Stimulated activated CD4-positive, alpha-beta T cell treated with anti-CD3 and anti-CD28 coated beads, Interleukin-1b, Interleukin-23, amount 100 ng/mL, for 4 hours (primary cell): ENCODE measurements around the gene GAREM1.
"Not testable (repeated sequence)": the region's sequence is repeated elsewhere in the genome, so short reads cannot be mapped to it uniquely, and the experiment has no call there.

Source experiments
- DNase-seq, 2 donors: peaks; one replicate each; pipeline ENCODE4 v3.0.0-alpha.2; 2020; ENCODE audit warnings: low read depth in 2 of 2

GAREM1 gene

GRCh38 chr18:32368991-32369390 is 101.7 kb downstream of the GAREM1 start:
- DNase-seq = no peak

- DNase-seq = no peak
Observed at GRCh38 chr18:32368170-32368569, 102.5 kb downstream of the GAREM1 start.

- no peak for DNase-seq
Observed at GRCh38 chr18:32366586-32367538, 103.8 kb downstream of the GAREM1 start.

DNA sequence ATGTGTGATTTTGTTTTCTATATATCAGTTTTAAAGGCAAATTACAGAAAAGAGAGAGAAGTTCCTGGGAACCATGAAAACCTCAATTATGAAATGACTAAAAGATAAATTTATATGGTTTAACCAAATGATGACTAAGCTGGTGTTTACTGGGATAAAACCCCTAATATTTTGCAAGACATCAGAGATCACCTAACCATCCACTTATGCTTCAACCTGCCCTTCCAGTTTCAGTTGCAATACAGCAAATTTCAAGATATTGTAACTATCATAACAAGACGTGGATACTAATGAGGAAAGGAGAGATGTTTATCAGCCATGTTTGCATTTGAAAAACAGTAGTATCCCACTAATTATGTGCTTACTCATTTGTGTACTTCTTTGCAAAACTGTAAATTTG is 108.2 kb downstream of the GAREM1 start:
- DNase-seq = no peak

DNA sequence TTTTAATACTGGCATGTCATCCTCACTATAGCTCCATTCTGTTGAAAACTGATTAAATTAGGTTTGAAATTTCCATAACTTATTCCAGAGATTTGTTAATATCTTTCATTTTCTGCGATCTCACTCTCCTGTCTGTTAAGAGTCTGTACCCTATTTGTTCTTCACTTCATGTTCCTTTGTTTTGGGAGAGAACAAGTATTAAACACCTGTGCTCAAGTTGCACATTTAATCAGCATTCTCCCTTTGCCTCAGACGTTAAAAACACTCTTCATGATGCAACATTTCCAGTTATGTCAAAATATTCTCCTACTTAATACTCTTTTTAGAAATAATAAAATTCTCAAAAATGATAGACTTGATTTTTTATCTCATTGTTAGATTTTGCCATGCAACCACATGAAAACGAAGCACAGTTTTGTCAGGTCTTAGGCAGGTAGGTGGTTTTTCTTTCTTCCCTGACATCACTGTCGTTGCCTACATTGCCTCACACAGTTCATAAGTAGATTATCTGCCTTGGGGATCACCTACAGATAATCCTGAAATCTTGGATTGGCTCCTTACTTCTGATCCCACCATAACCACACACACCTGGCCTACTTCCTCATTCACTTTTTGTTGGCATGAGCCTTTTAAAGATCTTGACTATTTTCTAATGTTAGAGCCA is 109.9 kb downstream of the GAREM1 start:
- DNase-seq = no peak

DNA sequence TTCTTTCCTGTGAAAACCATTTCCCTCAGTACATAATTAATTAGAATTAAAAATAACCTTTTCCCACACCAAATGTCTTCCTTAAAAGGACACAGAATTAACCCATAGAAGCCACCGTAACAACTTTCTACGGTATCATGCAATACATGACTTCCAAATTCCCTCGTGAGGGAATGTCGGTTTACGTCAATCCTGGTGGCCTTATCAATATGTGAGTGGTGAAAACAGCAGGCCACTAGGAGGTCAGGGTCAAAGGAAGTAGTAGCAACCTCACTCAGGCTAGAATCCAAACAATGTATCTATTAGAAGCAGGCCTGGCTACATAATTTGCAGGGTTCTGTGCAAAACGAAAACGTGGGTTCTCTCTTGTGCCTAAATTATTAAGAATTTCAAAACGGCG is 112.2 kb downstream of the GAREM1 start:
- DNase-seq = no peak

DNA sequence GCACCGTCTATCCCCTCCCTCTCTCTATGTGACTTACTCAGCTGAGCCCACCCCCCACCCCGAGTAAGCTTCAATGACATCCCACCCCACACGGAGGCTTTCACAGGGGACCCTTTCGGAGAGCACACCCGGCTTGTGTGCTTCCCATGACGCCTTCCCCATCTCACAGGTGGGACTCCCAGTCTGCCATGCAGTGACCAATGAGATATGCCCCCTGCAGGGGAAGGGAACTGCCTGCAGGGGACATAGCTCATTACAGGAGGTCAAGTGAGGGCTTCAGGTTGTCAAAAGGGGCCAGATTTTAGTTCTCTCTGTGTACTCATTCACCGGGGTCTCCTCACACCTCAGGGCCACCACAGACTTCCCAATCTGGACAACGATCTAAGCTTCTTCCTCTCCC is 112.6 kb downstream of the GAREM1 start:
- no peak for DNase-seq

- DNase-seq = no peak
Observed at GRCh38 chr18:32355896-32356295, 114.8 kb downstream of the GAREM1 start.

- DNase-seq = no peak
Observed at GRCh38 chr18:32354518-32354917, 116.2 kb downstream of the GAREM1 start.

DNA sequence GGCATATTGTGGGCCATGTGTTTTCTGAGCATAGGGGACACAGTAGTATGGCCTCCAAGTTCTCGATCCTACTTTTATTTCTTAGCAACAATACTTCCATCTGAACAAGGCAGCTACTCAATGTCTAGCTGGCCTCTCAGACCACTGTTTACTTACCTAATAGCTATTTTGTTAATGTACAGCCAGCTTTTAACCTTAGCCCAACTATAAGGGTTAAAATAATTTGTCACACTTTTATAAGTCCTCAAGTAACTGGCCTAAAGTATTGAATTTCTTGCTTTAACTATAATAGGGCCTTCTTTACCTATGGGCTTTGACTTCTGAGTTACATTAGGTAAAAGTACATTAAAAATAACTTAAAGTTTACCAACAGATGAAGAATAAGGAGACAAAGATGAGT is 117.4 kb downstream of the GAREM1 start:
- no peak for DNase-seq

DNA sequence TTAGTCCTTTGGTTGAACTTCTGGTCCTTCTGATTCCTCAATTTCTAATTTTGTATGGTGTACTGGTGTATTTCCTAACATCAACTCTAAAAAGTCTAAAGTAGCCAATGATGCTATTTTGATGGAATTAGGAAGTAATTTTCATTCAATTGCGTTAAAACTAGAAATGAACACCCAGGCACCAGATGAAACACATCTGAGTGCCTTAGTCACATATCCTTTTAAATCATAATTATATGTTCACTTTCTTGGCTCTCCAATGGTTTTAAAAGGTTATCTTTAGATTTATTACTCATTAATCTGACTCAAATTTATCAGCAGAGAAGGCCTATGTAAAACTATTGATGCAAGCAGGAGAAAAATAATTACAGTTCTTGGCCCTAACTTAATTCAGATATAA is 119.7 kb downstream of the GAREM1 start:
- DNase-seq = no peak

DNA sequence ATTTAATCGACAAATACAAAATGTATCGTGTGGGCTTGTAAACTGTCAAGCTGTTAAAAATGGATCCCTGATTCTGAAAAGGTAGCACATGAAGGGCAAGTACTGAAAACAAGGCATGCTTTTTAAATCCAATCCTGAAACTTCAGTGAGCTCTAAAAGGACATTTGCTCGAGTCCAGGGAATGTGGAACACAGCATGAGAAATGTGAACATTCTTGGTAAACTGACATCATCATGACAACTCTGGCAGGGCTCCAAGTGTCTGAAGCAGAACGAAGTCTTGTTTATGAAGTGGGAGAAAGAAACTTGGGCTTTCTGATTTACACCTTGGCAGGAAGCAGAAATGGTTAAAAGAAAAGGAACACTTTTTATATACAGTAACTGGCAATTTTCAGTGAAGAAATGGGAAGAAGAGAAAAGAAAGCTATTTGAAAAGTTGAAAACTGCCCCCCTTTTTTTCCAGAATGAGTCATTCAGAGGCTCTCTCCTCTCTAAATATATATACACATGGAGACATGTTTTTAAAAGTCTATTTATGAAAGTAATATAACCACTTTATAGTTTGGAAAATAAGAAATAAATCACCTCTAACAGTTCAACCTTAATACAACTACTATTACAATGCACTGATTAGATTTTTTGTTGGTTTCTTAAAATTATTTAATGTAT is 120.8 kb downstream of the GAREM1 start:
- no peak for DNase-seq

GRCh38 chr18:32346671-32347070 is 124.0 kb downstream of the GAREM1 start:
- no peak for DNase-seq

DNA sequence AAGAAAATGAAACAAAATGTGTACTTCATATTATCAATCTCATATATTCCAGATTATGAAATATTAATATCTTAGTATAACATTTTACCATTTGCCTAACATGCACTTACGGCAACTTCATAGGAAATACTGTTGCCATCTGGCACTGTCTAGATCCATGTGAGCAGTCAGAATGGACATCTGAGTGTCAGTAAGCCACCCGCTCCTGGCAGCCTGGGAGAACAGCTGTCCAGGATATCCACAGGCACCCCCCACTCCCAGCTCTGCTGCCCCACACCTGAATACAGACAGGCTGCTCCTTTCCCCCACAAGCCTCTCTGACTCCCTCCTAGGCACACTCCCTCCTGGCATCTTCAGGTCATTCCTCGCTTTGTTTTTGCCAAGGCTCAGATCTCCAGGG is 127.0 kb downstream of the GAREM1 start:
- DNase-seq = no peak

DNA sequence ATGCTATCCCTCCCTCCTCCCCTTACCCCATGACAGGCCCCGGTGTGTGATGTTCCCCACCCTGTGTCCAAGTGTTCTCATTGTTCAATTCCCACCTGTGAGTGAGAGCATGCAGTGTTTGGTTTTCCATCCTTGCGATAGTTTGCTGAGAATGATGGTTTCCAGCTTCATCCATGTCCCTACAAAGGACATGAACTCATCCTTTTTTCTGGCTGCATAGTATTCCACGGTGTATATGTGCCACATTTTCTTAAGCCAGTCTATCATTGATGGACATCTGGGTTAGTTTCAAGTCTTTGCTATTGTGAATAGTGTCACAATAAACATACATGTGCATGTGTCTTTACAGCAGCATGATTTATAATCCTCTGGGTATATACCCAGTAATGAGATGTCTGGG is 129.6 kb downstream of the GAREM1 start:
- not testable (repeated sequence) for DNase-seq

GRCh38 chr18:32339045-32339444 is 131.6 kb downstream of the GAREM1 start:
- no peak for DNase-seq

DNA sequence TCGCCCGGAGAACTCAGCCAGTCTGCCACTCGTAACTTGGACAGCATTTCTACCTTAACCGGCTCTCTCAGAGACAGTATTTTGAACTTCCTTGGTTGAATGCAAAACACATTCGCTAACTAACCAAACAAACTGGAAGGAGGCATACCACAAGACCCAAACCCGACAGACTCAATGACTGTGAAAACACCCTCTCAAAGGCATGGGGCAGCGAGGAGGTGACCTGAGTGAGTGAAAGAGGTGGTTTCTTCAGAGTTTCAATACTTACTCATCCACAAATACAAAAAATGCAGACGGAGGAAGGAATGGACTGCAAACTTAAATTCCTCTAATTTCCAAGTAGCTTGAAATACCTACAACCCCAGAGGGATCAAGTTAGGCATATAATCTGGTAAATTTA is 132.9 kb downstream of the GAREM1 start:
- no peak for DNase-seq

DNA sequence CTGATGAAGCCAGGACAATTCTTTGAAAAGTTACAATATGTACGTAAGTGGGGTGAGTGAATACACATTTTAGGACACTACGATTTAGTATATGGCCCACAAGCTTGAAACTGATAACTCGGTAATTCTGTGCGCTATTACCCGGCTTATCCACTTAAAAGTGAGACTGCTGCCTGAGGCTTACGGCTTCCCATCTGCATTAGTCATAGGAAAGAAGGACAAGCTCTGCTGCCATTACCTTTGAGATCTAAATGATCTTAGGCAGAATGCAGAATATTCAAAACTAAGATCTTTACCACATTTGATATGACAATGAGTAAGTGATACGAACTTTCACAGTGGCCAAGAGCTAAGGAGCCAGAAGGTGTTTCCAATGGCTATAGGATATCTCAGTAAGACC is 133.3 kb downstream of the GAREM1 start:
- no peak for DNase-seq

- DNase-seq = no peak
Observed at GRCh38 chr18:32335228-32335627, 135.5 kb downstream of the GAREM1 start.

DNA sequence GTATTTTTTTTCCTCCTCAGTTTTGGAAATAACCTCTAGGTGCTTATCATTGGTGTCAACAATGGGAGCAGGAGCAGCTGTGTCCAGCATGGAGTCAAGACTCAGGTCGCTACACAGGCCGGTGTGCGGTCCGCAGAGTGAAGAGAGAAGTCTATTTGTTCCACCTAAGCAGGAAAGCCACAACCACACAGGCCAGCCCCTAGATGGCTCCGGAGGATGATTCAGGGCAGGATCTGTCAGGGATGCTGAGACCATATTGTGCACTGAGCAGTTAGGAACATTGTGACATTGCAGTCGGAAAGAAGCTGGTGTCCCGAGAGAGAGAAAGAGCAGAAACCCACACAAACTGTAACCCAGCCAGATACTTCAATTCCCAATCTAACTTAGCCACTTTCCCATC is 136.9 kb downstream of the GAREM1 start:
- no peak for DNase-seq

GRCh38 chr18:32332708-32333107 is 138.0 kb downstream of the GAREM1 start:
- no peak for DNase-seq

DNA sequence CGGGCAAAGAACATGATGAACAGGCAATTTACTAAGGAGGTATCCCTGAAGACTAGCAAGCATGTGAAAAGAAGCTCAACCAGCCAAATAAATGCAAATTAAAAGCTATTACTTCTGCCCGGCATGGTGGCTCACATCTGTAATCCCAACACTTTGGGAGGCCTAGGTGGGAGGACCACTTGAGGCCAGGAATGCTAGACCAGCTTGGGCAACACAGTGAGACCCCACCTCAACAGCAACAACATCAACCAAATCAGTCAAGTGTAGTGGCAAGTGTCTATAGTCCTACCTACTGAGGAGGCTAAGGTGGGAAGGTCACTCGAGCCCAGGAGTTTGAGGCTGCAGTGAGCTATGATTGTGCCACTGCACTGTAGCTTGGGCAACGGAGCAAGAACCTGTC is 141.7 kb downstream of the GAREM1 start:
- no peak for DNase-seq

GRCh38 chr18:32328379-32328778 is 142.3 kb downstream of the GAREM1 start:
- DNase-seq = no peak
